Endometrial microvascular endothelial cells (primary cell): ENCODE data around the gene SRP9. TPM values are rescaled to one million over a fixed set of nuclear protein-coding genes. Genes with fewer than 3 reads are reported as not detected.
"Not testable (repeated sequence)": the region's sequence is repeated elsewhere in the genome, so short reads cannot be mapped to it uniquely, and the experiment has no call there.

Experiments used
- in situ Hi-C: cut with HindIII; loops from 2 replicates; pipeline ENCODE4 v1.10.0; 2017; ENCODE audit warnings: low sequenced_read_pairs, low pct_unique_long_range_greater_than_20kb; ENCODE audit errors: inconsistent ontology term
- total RNA-seq: library from RNA; depleted of rRNA; stranded (reverse); fragments of >200 nt; gene quantifications from one replicate; pipeline ENCODE4 v1.2.3, GENCODE V29; 2015; ENCODE audit errors: inconsistent ontology term

SRP9 gene
- total RNA-seq, 1 donor from 2014 or later, result 402 TPM

- in situ Hi-C loops, result not testable (repeated sequence)
These were observed 33.2 kb downstream of the SRP9 start for GRCh38 chr1:225810579-225811538.

GRCh38 chr1:225811622-225812487 is 34.2 kb downstream of the SRP9 start:
- in situ Hi-C loops, result no loop called here

- in situ Hi-C loops, result no loop called here
These were observed 35.0 kb downstream of the SRP9 start for GRCh38 chr1:225812488-225813213.

- in situ Hi-C loops, result no loop called here
These were observed 35.8 kb downstream of the SRP9 start for GRCh38 chr1:225813214-225813964.

- in situ Hi-C loops, result no loop called here
These were observed 36.8 kb downstream of the SRP9 start for GRCh38 chr1:225814381-225814780.

- in situ Hi-C loops, result not testable (repeated sequence)
These were observed 37.5 kb downstream of the SRP9 start for GRCh38 chr1:225815090-225815489.

GRCh38 chr1:225815526-225816178 is 38.0 kb downstream of the SRP9 start:
- in situ Hi-C loops, result no loop called here

- in situ Hi-C loops, result no loop called here
These were observed 39.3 kb downstream of the SRP9 start for GRCh38 chr1:225816643-225817538.

- in situ Hi-C loops, result no loop called here
These were observed 40.0 kb downstream of the SRP9 start for GRCh38 chr1:225817611-225818061.

GRCh38 chr1:225818229-225818628 is 40.6 kb downstream of the SRP9 start:
- in situ Hi-C loops, result no loop called here

GRCh38 chr1:225819346-225820192 is 41.9 kb downstream of the SRP9 start:
- in situ Hi-C loops, result no loop called here

GRCh38 chr1:225820522-225821120 is 43.0 kb downstream of the SRP9 start:
- in situ Hi-C loops, result no loop called here

GRCh38 chr1:225822655-225823403 is 45.2 kb downstream of the SRP9 start:
- in situ Hi-C loops, result no loop called here

GRCh38 chr1:225823811-225824261 is 46.2 kb downstream of the SRP9 start:
- in situ Hi-C loops, result no loop called here

GRCh38 chr1:225824533-225824941 is 46.9 kb downstream of the SRP9 start:
- in situ Hi-C loops, result no loop called here
